Neural crest cell (in vitro differentiated cells): Measurements from ENCODE around the gene SSBP3. TPM values are rescaled to one million over a fixed set of nuclear protein-coding genes. Genes with fewer than 3 reads are reported as not detected.
A peak's percentile ranks its signal among the peaks of the same experiment; 100 is the strongest.

Experiments used
- DNase-seq: peaks from one replicate; pipeline ENCODE4 v3.0.0; 2021; ENCODE audit warnings: low read depth, mixed read lengths, low spot score
- H3K27ac Mint-ChIP-seq: one replicate; pipeline ENCODE4 v1.8.0; 2021; ENCODE audit warnings: mild to moderate bottlenecking, mixed read lengths; ENCODE audit not compliant: unreplicated experiment
- H3K27me3 Mint-ChIP-seq: 2 replicates; pipeline ENCODE4 v1.8.0; 2021; ENCODE audit warnings: low read depth, mild to moderate bottlenecking, mixed read lengths
- H3K36me3 Mint-ChIP-seq: 2 replicates; pipeline ENCODE4 v1.8.0; 2021; ENCODE audit warnings: low read depth, mild to moderate bottlenecking, mixed read lengths
- H3K4me1 Mint-ChIP-seq: 2 replicates; pipeline ENCODE4 v1.8.0; 2021; ENCODE audit warnings: mixed read lengths
- H3K4me3 Mint-ChIP-seq: one replicate; pipeline ENCODE4 v1.8.0; 2021; ENCODE audit warnings: mild to moderate bottlenecking, mixed read lengths
- H3K9me3 Mint-ChIP-seq: 2 replicates; pipeline ENCODE4 v1.8.0; 2021; ENCODE audit warnings: mixed read lengths
- total RNA-seq: library from RNA; stranded (reverse); gene quantifications from 2 replicates; pipeline ENCODE4 v1.2.1, GENCODE V29; 2021
- TF ChIP-seq, protein P1 (sequence below): fragments of 200-600 bp; sonication (generic); conservative IDR thresholded peaks from 2 replicates; pipeline ENCODE4 v1.5.0; 2021; ENCODE audit warnings: antibody characterized with exemption, mild to moderate bottlenecking

The SSBP3 gene
- total RNA-seq, 1 donor from 2014 or later, result 94.3 TPM

DNA sequence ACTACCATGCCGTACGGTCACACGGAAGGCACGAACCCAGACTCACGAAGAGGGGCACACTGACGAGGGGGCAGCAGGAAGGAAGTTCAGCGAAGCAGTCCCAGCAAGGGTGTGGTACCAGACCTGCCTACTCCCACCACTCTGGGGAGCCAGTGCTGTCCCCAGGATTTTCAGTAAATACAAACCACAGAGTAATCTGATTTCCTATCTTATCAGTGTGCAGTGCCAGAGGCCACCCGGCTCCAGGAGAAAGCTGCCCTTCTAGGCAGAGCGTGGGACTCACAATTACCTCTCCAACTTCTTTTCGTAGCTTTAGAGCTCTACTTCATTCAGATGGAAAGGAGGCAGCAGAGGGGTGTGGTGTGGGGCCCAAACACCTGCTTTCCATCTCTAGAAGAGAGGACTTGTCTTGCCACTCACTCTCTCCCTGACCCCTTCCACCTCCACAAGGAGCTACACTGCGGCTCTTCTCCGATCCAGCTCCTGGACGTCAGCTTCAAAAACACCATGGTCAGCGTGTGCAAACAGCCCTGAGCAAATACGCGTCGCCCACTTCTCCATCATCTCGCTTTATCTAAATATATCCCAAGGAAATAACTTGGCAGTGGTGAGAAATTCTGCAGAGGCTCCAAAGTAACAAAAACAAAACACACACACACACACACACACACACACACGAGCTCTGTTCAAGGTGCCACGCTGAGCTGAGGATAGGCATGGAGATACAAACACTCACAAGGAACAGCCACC is 107.7 kb downstream of the SSBP3 start:
- peaks cover 95% of the 10 kb centered on the region for H3K4me1 Mint-ChIP-seq
- H3K4me3 Mint-ChIP-seq, result no peak overlapping the region
- TF ChIP-seq, protein P1, sequence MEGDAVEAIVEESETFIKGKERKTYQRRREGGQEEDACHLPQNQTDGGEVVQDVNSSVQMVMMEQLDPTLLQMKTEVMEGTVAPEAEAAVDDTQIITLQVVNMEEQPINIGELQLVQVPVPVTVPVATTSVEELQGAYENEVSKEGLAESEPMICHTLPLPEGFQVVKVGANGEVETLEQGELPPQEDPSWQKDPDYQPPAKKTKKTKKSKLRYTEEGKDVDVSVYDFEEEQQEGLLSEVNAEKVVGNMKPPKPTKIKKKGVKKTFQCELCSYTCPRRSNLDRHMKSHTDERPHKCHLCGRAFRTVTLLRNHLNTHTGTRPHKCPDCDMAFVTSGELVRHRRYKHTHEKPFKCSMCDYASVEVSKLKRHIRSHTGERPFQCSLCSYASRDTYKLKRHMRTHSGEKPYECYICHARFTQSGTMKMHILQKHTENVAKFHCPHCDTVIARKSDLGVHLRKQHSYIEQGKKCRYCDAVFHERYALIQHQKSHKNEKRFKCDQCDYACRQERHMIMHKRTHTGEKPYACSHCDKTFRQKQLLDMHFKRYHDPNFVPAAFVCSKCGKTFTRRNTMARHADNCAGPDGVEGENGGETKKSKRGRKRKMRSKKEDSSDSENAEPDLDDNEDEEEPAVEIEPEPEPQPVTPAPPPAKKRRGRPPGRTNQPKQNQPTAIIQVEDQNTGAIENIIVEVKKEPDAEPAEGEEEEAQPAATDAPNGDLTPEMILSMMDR, result no peak
- peak overlapping the region; percentile 70 for H3K27ac Mint-ChIP-seq
- H3K9me3 Mint-ChIP-seq, result no peaks in the 10 kb centered on the region
- no peak for DNase-seq
- no peaks in the 10 kb centered on the region for H3K27me3 Mint-ChIP-seq
- no peaks in the 10 kb centered on the region for H3K36me3 Mint-ChIP-seq

DNA sequence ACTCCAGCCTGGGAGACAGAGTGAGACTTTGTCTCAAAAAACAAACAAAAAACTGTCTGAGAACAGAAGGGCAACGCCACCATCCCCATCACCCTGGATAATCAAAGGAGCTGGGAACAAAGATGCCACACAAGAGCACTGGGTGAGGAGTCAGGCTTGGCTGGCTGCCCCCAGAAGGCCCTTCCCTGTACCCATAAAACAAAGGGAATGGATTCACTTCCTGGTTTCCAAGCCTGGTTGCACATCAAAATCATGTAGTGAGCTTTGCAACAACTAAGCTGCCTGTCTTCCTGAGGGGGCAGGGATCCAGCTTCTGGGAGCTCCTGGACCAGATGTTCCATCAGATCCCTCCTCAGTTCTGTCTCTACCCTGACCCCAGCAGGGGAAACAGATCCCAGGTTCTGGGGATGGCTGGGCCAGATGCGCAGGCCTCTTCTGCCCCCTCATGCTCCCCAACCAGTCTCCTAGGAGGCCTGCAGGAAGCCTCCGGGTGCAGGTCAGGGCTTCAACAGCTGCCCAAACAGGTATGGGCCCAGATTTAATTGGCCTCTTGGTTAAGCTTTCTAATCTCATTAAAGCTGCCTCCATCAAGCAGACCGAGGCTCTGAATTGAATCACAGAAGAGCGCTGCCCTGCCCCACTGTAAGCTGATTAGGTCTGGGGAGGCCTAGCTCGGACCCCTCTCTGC is 108.5 kb downstream of the SSBP3 start:
- H3K9me3 Mint-ChIP-seq, result no peaks in the 10 kb centered on the region
- no peaks in the 10 kb centered on the region for H3K27me3 Mint-ChIP-seq
- DNase-seq, result no peak
- TF ChIP-seq, protein P1, result no peak
- peak overlapping the region; percentile 62 for H3K27ac Mint-ChIP-seq
- H3K4me3 Mint-ChIP-seq, result no peak overlapping the region
- H3K4me1 Mint-ChIP-seq, result peaks cover 93% of the 10 kb centered on the region
- H3K36me3 Mint-ChIP-seq, result no peaks in the 10 kb centered on the region

DNA sequence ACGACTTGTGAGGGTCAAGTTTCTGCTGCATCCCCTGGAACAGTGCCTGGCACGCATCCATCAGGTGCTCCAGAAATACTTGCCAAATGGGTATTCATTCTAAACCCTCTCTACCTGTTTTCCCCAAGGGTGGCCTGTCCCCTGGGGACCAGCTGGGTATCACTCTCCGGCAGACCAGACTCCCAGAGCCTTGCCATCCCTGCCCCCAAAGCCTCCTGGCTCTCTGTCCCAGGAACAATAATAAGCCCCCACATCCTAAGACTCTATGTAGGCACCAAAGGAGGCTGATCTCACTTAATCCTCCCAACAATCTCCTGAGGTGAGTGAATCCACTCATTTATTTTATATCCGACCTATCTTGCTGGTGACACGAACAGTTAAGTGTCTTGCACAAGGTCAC is 109.5 kb downstream of the SSBP3 start:
- peak overlapping the region; percentile 12 for H3K4me3 Mint-ChIP-seq
- no peaks in the 10 kb centered on the region for H3K36me3 Mint-ChIP-seq
- no peaks in the 10 kb centered on the region for H3K9me3 Mint-ChIP-seq
- H3K4me1 Mint-ChIP-seq, result peaks cover 91% of the 10 kb centered on the region
- H3K27ac Mint-ChIP-seq, result no peak overlapping the region
- H3K27me3 Mint-ChIP-seq, result no peaks in the 10 kb centered on the region
- no peak for DNase-seq
- TF ChIP-seq, protein P1, result no peak

DNA sequence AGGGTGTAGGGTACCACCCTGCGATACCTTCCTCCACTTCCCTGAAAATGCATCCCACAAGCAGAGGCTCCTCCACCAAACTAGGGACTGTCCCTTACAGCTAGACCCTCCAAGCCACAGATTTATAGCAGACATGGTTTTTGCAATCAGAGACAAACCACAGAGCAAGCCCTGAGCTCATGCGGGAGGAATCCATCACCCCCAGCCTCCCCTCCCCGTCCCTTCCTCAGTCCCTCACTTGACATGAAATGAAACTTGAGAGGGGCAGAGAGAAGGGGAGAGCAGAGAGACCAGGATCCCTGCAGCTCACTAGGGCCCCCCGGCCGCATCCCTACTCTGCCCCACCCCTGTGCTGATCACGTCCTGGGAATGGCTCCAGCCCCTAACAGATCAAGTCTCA is 111.3 kb downstream of the SSBP3 start:
- Mint-ChIP-seq H3K4me1 (peaks cover 84% of the 10 kb centered on the region), H3K9me3 (no peaks in the 10 kb centered on the region), H3K27me3 (no peaks in the 10 kb centered on the region), H3K36me3 (no peaks in the 10 kb centered on the region), H3K27ac (no peak overlapping the region), H3K4me3 (no peak overlapping the region)
- TF ChIP-seq, protein P1, result no peak
- no peak for DNase-seq

DNA sequence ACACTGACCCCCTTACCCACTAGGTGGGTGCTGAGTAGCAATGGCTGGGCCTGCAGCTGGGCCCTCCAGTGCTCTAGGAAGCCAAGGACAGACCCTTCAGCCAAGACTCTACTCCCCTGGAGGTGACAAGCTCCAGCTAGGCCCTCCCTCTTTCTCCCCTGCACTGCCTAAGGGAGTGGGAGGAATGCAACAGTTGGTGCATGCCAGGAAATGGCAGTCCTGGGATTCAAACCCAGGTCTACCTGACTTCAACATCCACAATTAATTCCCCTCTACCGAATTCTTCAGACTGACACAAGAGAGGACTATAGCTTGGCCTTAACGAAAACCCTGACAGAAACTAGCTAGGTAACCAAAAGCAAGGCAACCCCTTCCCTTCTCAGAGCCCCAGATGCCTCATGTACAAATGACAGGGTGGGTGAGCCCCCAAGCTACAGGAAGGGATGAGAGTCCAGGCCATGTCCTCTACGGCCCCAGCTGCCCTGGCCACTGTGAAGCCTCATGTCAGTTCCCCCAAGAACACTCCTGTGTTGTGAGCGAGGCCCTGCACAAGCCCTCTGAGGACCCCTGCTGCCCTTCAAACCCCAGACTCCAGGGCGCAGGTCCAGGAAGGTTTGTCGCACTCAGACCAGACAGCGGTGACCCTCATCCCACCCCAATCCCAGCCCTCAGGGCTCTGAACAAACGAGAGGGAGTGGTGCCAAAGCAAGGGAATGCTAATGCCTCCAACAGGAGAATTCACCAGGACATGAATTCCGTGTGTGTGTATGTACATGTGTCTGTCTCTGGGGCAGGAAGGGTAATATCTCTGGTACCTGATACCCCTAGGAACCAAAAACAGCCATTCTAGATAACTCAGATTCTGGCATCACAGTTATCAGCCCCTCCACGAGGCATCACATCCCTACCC is 113.9 kb downstream of the SSBP3 start:
- H3K9me3 Mint-ChIP-seq, result no peaks in the 10 kb centered on the region
- peaks cover 72% of the 10 kb centered on the region for H3K4me1 Mint-ChIP-seq
- TF ChIP-seq, protein P1, result no peak
- no peaks in the 10 kb centered on the region for H3K36me3 Mint-ChIP-seq
- H3K4me3 Mint-ChIP-seq, result no peak overlapping the region
- no peak for DNase-seq
- no peaks in the 10 kb centered on the region for H3K27me3 Mint-ChIP-seq
- no peak overlapping the region for H3K27ac Mint-ChIP-seq
